BE2C (cell line): ENCODE measurements around the gene SLF2.

Experiments used
- DNase-seq: peaks from one replicate; pipeline ENCODE4 v3.0.0-alpha.2; 2020
- H3K27me3 ChIP-seq: fragments of 250-450 bp; sonication (Bioruptor Pico); 2 replicates; pipeline ENCODE4 v1.5.1; 2020; ENCODE audit warnings: mild to moderate bottlenecking
- H3K36me3 ChIP-seq: fragments of 250-450 bp; sonication (Bioruptor Pico); 2 replicates; pipeline ENCODE4 v1.5.1; 2020; ENCODE audit warnings: mild to moderate bottlenecking
- H3K4me1 ChIP-seq: fragments of 250-450 bp; sonication (Bioruptor Pico); 2 replicates; pipeline ENCODE4 v1.5.1; 2020
- H3K4me3 ChIP-seq: 2 replicates; pipeline ENCODE4 v1.5.1; 2011; ENCODE audit warnings: low read depth, low read length
- H3K9me3 ChIP-seq: fragments of 250-450 bp; sonication (Bioruptor Pico); 2 replicates; pipeline ENCODE4 v1.5.1; 2020
- TF ChIP-seq, protein P1 (sequence below): IDR thresholded peaks from 2 replicates; pipeline ENCODE4 v1.5.1; 2012; ENCODE audit warnings: mild to moderate bottlenecking, low read depth, low read length

The SLF2 gene

DNA sequence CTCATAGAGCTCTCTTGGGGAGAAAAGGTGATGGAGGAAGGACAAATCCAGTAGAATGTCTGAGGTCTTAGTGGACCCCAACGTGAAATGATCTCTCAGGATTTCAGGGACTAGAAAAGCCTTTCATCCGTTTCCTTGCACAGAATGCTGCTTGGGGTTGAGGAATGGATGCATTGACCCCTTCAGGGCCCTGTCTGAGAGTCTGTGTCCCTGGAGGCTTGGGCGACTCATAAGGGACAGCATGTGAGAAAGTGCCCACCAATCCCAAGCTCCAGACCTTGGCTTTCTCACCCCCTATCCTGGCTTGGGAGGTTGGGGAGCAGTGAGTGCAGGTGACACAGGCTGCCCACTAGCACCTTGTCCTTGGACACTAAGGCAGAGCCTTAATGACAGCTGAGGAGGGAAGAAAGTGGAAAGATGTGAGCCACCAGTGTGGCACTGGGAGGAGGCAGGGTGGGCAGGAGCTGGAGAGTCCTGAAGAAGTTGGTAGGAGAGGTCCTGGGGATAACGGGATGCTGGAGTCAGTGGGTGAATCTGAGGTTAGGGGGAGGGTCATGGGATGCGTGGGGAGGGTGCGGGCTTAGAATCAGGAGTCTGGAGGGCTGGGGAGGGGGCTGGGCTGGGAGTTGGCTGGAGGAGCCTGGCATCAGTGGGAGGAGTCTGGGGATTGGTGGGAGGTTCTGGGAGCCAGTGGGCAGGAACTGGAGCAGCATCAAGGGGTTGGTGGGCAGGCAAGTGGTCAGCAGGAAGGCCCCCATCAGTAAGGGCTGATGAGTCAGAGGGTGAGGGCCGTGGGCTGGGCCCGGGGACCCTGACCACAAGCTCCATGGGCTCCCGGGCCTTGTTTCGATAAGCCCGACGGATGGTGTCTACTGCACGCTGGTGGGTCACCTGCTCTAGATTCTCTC is 95.4 kb downstream of the SLF2 start:
- Histone ChIP-seq H3K4me1 (peaks cover 15% of the 10 kb centered on the region), H3K9me3 (no peaks in the 10 kb centered on the region), H3K4me3 (no peak overlapping the region), H3K27me3 (no peaks in the 10 kb centered on the region), H3K36me3 (peaks cover 37% of the 10 kb centered on the region)
- no peak for DNase-seq
- TF ChIP-seq, protein P1, sequence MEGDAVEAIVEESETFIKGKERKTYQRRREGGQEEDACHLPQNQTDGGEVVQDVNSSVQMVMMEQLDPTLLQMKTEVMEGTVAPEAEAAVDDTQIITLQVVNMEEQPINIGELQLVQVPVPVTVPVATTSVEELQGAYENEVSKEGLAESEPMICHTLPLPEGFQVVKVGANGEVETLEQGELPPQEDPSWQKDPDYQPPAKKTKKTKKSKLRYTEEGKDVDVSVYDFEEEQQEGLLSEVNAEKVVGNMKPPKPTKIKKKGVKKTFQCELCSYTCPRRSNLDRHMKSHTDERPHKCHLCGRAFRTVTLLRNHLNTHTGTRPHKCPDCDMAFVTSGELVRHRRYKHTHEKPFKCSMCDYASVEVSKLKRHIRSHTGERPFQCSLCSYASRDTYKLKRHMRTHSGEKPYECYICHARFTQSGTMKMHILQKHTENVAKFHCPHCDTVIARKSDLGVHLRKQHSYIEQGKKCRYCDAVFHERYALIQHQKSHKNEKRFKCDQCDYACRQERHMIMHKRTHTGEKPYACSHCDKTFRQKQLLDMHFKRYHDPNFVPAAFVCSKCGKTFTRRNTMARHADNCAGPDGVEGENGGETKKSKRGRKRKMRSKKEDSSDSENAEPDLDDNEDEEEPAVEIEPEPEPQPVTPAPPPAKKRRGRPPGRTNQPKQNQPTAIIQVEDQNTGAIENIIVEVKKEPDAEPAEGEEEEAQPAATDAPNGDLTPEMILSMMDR, result no peak

DNA sequence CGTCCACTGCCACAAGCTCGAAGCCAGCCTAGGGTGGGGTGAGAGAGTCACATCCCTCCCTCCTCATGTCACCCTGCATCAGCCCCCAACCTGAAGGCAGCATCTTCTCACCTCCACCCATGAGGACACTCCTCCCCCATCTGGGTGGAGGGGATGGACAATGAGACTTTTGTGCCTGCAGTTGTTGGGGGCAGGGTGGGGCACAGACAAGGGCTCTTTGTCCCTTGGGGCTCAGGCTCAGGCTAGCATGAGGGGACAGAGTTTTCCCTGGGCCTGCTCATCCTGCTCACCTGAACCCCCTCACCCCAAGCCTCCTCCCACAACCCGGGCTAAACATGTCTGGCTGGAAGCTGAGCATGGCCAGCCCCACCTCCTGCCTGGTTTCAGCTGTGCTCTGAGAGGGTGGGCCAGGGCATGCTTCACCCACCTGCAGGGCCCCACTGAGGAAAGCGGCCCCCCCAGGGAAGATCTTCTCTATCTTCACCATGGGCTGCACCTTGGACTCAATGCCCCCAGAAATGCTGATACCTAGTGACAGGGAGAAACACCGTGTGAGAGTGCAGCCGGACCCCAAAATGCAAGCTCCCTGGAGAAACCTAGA is 96.2 kb downstream of the SLF2 start:
- Histone ChIP-seq H3K9me3 (no peaks in the 10 kb centered on the region), H3K36me3 (peaks cover 30% of the 10 kb centered on the region), H3K27me3 (no peaks in the 10 kb centered on the region), H3K4me3 (no peak overlapping the region), H3K4me1 (peaks cover 18% of the 10 kb centered on the region)
- no peak for DNase-seq
- TF ChIP-seq, protein P1, result no peak

DNA sequence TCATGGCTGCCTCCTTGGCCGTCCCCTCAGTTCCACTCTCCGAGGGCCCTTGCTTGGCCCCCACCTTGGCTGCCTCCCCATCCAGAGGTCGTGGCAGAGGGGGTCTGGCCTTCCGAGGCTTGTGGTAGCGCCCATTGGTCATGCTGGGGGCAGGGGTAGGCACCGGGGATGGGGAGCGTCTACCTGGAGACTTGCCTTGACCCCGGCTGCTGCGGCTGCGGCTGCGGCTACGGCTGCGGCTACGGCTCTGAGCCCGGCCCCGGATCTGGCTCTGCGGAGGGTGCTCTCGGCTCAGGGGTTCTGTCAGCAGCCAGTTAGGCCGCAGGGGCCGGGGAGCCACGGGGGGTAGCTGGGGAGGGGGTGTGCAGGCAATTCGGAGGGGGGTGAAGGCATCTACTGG is 97.6 kb downstream of the SLF2 start:
- TF ChIP-seq, protein P1, result no peak
- no peak for DNase-seq
- Histone ChIP-seq H3K4me3 (no peak overlapping the region), H3K36me3 (peaks cover 18% of the 10 kb centered on the region), H3K9me3 (no peaks in the 10 kb centered on the region), H3K27me3 (no peaks in the 10 kb centered on the region), H3K4me1 (peaks cover 18% of the 10 kb centered on the region)

DNA sequence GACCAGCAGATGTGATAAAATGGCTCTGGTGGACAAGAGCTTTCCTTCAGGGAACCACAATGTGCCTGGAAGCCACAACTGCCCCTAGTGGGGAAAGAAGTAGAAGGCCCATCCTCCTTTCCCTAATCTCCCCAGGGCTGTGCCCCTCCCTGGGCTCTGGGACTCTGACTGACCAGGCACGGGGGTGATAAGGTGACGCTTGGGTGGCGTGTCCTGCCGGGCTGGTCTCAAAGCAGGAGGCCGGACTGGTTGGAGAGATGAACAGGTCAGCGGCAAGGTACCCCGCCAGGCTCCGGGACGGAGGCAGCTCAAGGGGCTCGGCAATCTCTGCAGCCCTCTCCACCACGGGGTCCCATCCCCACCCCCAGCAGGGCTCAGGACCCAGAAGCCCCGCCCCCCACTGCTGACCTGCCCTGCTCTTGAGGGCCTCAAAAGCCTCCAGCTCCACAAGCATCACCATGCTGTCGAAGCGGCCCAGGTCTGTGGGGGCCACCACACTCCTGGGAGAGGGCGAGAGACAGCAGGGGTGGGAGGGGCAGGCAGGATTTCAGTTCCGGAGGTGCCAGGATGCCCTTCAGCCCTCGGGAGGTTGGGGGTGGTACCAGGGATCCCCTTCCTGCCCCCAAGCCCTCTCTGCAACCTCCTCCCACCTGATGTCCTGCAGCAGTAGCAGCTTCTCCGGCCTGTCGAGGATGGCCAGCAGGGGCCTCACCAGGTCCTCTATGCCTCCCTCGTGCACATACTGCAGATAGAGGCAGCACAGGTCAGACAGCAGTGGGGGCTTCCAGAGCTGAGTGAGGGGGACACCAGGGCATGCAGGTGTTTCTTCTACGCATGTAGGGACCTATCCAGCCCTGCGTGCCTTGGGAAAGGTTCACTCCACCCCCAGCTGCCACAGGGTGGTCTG is 99.0 kb downstream of the SLF2 start:
- H3K4me1 ChIP-seq, result peaks cover 18% of the 10 kb centered on the region
- DNase-seq, result no peak
- TF ChIP-seq, protein P1, result peak; percentile 48

DNA sequence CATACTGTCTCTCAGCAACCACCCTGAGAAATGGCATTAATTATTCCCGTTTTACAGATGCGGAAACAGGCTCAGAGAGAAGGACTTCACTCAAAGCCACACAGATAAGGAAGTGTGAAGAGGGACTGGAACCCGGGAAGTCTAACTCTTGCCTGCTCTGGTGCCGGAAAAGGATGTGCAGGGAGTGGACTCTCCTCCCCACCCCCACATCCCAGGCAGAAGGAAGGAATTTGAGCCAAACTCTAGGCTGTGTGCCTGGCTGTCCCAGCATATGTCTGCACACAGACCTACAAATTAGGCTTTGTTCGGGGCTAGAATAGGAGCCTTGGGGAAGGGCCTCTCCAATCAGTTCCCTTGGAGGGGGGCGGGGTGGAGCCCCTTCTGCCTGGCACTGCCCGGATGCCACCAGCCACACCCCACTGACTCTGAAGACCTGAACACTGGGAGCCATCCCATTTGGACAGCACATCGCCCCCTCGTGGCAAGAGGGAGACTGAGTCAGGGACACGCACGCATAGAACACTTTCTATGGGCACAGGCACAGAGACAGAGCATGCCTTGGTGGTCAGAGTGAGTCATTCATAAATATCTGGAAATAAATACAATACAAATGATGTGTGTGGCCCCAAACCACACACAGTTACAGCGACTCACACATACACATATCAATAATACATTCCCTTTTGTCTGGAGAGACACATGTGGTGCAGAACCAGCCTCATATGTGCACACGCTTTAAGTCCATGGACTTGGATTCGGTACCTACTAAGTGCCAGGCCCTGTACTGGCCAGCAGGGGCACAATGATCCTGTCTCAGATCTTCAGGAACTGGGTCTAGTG is 100.0 kb downstream of the SLF2 start:
- DNase-seq, result peak; percentile 90
- Histone ChIP-seq H3K4me1 (peaks cover 13% of the 10 kb centered on the region), H3K36me3 (no peaks in the 10 kb centered on the region), H3K27me3 (no peaks in the 10 kb centered on the region), H3K4me3 (no peak overlapping the region), H3K9me3 (no peaks in the 10 kb centered on the region)
- TF ChIP-seq, protein P1, result peak; percentile 87

More for the DNA sequence above, 99.0 kb downstream of the SLF2 start:
- Histone ChIP-seq H3K4me3 (no peak overlapping the region), H3K9me3 (no peaks in the 10 kb centered on the region), H3K36me3 (peaks cover 4% of the 10 kb centered on the region; the same call in 1 of the 2 replicates), H3K27me3 (no peaks in the 10 kb centered on the region)
